K562 (cell line): ENCODE data around the gene SH3D19. TPM values are rescaled to one million over a fixed set of nuclear protein-coding genes. Genes with fewer than 3 reads are reported as not detected.

Experiments
- ATAC-seq: fragments of 200-7000 bp; cut with Tn5 transposase; 3 replicates; pipeline ENCODE4 v1.9.1; 2020; ENCODE audit warnings: moderate library complexity
- BruUV-seq: library from RNA; stranded (reverse); fragments of 400-500 nt; replicated peaks from 2 replicates; lab custom pipeline; 2021; lab: Mats Ljungman, UMichigan
- CTCF ChIA-PET: fragments of 300-600 bp; formaldehyde crosslinking; extraction: SDS; loops from one replicate; lab custom pipeline; 2021; ENCODE audit warnings: low intra/inter-chr PET ratio; lab: Yijun Ruan, JAX
- POLR2A ChIA-PET: fragments of 300-600, 350-650 bp; sonication (Branson Sonifier 250); formaldehyde crosslinking; extraction: SDS; loops from one replicate; lab custom pipeline; 2021; ENCODE audit warnings: antibody characterized with exemption, inconsistent platforms; lab: Yijun Ruan, JAX
- DNase-seq, 4 experiments: peaks; one replicate each; pipeline versions ENCODE4 v3.0.0 to v3.0.0-alpha.2; 2011 to 2018; ENCODE audit warnings: low spot score in 3 of 4, mixed read lengths in 3 of 4; ENCODE audit errors: extremely low read depth in 1 of 4
- FAIRE-seq: peaks from 2 replicates; lab custom pipeline; 2011; peaks lifted over from hg19 to GRCh38; lab: Jason Lieb, UNC
- H2AFZ ChIP-seq: 2 replicates; pipeline ENCODE4 v1.6.0; 2011; ENCODE audit warnings: low read depth, low read length, control low read depth, inconsistent platforms
- H3K27ac ChIP-seq: fragments of 200-600 bp; 3 replicates; pipeline ENCODE4 v1.8.0; 2011; ENCODE audit warnings: low read depth, mild to moderate bottlenecking, control low read depth, inconsistent platforms, low read length, moderate library complexity, mixed read lengths; ENCODE audit errors: extremely low read depth
- H3K27me3 ChIP-seq, 2 experiments: fragments of 300-600 bp in 1 of 2; 2 replicates in 1 of 2; 3 replicates in 1 of 2; pipeline versions ENCODE4 v1.6.0 to v1.8.0; 2011; ENCODE audit warnings: inconsistent platforms in 2 of 2, low read length in 2 of 2, mild to moderate bottlenecking in 1 of 2, mixed read lengths in 1 of 2, moderate library complexity in 1 of 2; ENCODE audit not compliant: control insufficient read depth in 2 of 2, insufficient read depth in 2 of 2
- H3K36me3 ChIP-seq: fragments of 300-600 bp; 3 replicates; pipeline ENCODE4 v1.8.0; 2011; ENCODE audit warnings: mild to moderate bottlenecking, low read length, inconsistent platforms; ENCODE audit not compliant: control insufficient read depth, insufficient read depth
- H3K4me1 ChIP-seq, 2 experiments: fragments of 200-600 bp in 1 of 2; replicated peaks in 1 of 2; 2 replicates in 1 of 2; 3 replicates in 1 of 2; pipeline versions ENCODE4 v1.5.1 to v1.8.0; 2011; ENCODE audit warnings: inconsistent platforms in 2 of 2, low read length in 2 of 2, mild to moderate bottlenecking in 1 of 2, mixed read lengths in 1 of 2, moderate library complexity in 1 of 2; ENCODE audit not compliant: control insufficient read depth in 2 of 2, insufficient read depth in 2 of 2
- H3K4me2 ChIP-seq: 2 replicates; pipeline ENCODE4 v1.6.1; 2011; ENCODE audit warnings: low read length, control low read depth, inconsistent platforms, mixed read lengths; ENCODE audit not compliant: insufficient read depth
- H3K4me3 ChIP-seq: fragments of 200-600 bp; sonication (generic), shearing (Covaris generic); 2 replicates; pipeline ENCODE4 v1.5.1; 2016; ENCODE audit warnings: control low read depth, inconsistent platforms
- H3K79me2 ChIP-seq: fragments of 200-600 bp; 3 replicates; pipeline ENCODE4 v1.8.0; 2011; ENCODE audit warnings: low read length, inconsistent platforms; ENCODE audit not compliant: control insufficient read depth, insufficient read depth
- H3K9ac ChIP-seq, 2 experiments: 2 replicates each; pipeline versions ENCODE4 v1.6.0 to v1.6.1; 2011; ENCODE audit warnings: low read depth in 2 of 2, low read length in 2 of 2, control low read depth in 1 of 2, inconsistent platforms in 1 of 2, mild to moderate bottlenecking in 1 of 2, mixed read lengths in 1 of 2; ENCODE audit not compliant: insufficient read depth in 1 of 2
- H3K9me1 ChIP-seq: one replicate; pipeline ENCODE4 v1.6.0; 2011; ENCODE audit warnings: inconsistent platforms, mild to moderate bottlenecking, low read length, moderate library complexity; ENCODE audit not compliant: control insufficient read depth, insufficient read depth
- H3K9me3 ChIP-seq: replicated peaks from 2 replicates; pipeline ENCODE4 v1.5.1; 2011; ENCODE audit warnings: low read depth, low read length, inconsistent platforms; ENCODE audit not compliant: control insufficient read depth, insufficient read depth
- H4K20me1 ChIP-seq: replicated peaks from 2 replicates; pipeline ENCODE4 v1.6.1; 2011; ENCODE audit warnings: low read length, inconsistent platforms, mixed read lengths; ENCODE audit not compliant: control insufficient read depth, insufficient read depth
- CREM ChIP-seq: IDR thresholded peaks from 2 replicates; pipeline ENCODE4 v1.6.1; 2014; ENCODE audit warnings: antibody characterized with exemption, low read depth
- HMG20B ChIP-seq: fragments of 250-450 bp; sonication (Bioruptor Pico); IDR thresholded peaks from 2 replicates; pipeline ENCODE4 v1.5.0; 2021; ENCODE audit warnings: mild to moderate bottlenecking
- PHF8 ChIP-seq: fragments of 200-600 bp; sonication (generic); IDR thresholded peaks from 2 replicates; pipeline ENCODE4 v1.6.1; 2012; ENCODE audit warnings: mixed run types, mild to moderate bottlenecking, inconsistent platforms, low read length, moderate library complexity, borderline replicate concordance
- TAL1 ChIP-seq: fragments of 450-650 bp; IDR thresholded peaks from 2 replicates; pipeline ENCODE4 v1.6.1; 2016; ENCODE audit warnings: mild to moderate bottlenecking
- TFAM ChIP-seq: fragments of 250-450 bp; sonication (Bioruptor Pico); conservative IDR thresholded peaks from 2 replicates; pipeline ENCODE4 v1.5.0; 2021; ENCODE audit warnings: mild to moderate bottlenecking, moderate library complexity
- ZNF175 ChIP-seq: fragments of 200-800 bp; sonication (Bioruptor generic); IDR thresholded peaks from 2 replicates; pipeline ENCODE4 v1.6.1; 2016; ENCODE audit warnings: low read depth, mild to moderate bottlenecking, missing genetic modification characterization, missing compliant biosample characterization
- WGBS: fragments of 100-300 bp; shearing (Covaris generic); methylation state at CpG from one replicate; pipeline ENCODE4 v1.1.6; 2016; ENCODE audit warnings: low coverage, mixed read lengths; ENCODE audit not compliant: insufficient coverage; ENCODE audit errors: missing lambda C conversion rate; 5-methylcytosine and 5-hydroxymethylcytosine counted together
- in situ Hi-C: fragments of 300-500 bp; cut with MboI; formaldehyde crosslinking; loops from 4 replicates; pipeline ENCODE4 v1.15.0; 2018; ENCODE audit warnings: inconsistent platforms, mixed read lengths
- intact Hi-C: fragments of 100-400 bp; cut with micrococcal nuclease; formaldehyde crosslinking; loops from 2 replicates; pipeline ENCODE4 v1.14.2; 2022
- polyA plus RNA-seq, 8 experiments: library from polyadenylated mRNA; depleted of rRNA in 4 of 8; stranded (reverse) in 5 of 8; unstranded in 3 of 8; fragments of >200 nt; fragmentation: Nextera tagmentation in 2 of 8; fragmentation: Illumina TruSeq in 1 of 8; extraction: Ambion mirVana in 2 of 8; extraction: Trizol in 1 of 8; gene quantifications; 2 replicates each; pipeline versions ENCODE4 v1.2.1 to v1.2.3, GENCODE V29; 2011 to 2014; ENCODE audit warnings: inconsistent platforms in 1 of 8, missing spikeins in 1 of 8
- total RNA-seq, 7 experiments: library from RNA; depleted of rRNA in 6 of 7; stranded (reverse); fragments of >200 nt in 6 of 7; fragmentation: Illumina TruSeq in 2 of 7; extraction: Trizol in 2 of 7; gene quantifications; 2 replicates each; pipeline versions ENCODE4 v1.2.1 to v1.2.3, GENCODE V29; 2011 to 2021; ENCODE audit warnings: low replicate concordance in 1 of 7
- TF ChIP-seq, protein P1 (sequence below): fragments of 250-450 bp; sonication (Bioruptor Pico); IDR thresholded peaks from 2 replicates; pipeline ENCODE4 v1.5.0; 2021; ENCODE audit warnings: mild to moderate bottlenecking, borderline replicate concordance

SH3D19 gene
- total and polyA plus RNA-seq, 9 of the 15 experiments (the other 6 are each of a cell fraction or from before 2014, with no cell fraction given): 0.42 to 2.2 (median 1.1) TPM; not detected in 6

DNA sequence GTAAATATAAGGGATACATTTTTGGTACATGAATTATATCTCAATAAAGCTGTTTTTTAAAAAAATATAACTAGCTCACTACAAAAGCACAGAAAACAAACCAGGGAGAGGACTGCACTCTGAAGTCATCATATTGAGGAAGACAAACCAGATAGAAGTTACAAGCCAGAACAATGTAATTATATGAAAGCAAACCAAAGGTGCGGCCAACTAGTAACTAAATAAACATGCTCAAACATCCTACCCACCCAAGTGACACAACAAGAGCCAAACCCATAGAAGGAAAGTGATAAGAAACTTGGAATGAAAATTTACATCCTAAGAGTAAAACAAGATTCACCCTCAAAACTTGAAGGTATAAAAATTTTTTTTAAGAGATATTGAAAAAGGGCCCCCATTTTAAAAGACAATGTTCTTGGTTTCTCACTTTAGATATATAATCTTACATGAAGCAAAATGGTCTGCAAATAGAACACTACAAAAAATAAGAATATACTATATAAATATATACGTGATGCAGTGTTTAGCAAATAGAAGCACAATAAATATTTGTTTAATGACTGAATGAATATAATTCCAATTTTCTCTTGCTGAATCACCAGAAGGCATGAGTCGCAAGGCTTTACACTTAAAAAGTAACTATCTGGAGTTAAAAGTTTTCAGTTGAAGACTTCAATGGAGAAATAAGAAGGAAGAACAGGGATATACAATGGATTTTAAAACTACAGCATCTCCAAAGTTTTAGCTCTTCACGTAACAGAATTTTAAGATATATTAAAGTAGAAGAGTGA is 4.0 kb upstream of the SH3D19 start:
- Histone ChIP-seq H3K4me1 (peaks cover 0 to 11% of the 10 kb centered on the region in 2 experiments; a peak in 2 of 5 replicates), H2AFZ (no peak overlapping the region), H4K20me1 (no peaks in the 10 kb centered on the region), H3K9me1 (no peaks in the 10 kb centered on the region), H3K27me3 (peaks cover 18 to 26% of the 10 kb centered on the region in 2 experiments)
- in situ Hi-C loops: no loop called here
- TF ChIP-seq, protein P1, sequence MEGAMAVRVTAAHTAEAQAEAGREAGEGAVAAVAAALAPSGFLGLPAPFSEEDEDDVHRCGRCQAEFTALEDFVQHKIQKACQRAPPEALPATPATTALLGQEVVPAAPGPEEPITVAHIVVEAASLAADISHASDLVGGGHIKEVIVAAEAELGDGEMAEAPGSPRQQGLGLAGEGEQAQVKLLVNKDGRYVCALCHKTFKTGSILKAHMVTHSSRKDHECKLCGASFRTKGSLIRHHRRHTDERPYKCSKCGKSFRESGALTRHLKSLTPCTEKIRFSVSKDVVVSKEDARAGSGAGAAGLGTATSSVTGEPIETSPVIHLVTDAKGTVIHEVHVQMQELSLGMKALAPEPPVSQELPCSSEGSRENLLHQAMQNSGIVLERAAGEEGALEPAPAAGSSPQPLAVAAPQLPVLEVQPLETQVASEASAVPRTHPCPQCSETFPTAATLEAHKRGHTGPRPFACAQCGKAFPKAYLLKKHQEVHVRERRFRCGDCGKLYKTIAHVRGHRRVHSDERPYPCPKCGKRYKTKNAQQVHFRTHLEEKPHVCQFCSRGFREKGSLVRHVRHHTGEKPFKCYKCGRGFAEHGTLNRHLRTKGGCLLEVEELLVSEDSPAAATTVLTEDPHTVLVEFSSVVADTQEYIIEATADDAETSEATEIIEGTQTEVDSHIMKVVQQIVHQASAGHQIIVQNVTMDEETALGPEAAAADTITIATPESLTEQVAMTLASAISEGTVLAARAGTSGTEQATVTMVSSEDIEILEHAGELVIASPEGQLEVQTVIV (CRISPR knock-in tag): no peak
- TF ChIP-seq PHF8 (no peak), HMG20B (CRISPR knock-in tag) (no peak), ZNF175 (no peak), TFAM (no peak), CREM (no peak), TAL1 (no peak)
- TF ChIP-seq, all 486 proteins: peak for 0
- no TSS peak for BruUV-seq
- CTCF ChIA-PET: no interaction called here
- H3K79me2 ChIP-seq: no peaks in the 10 kb centered on the region
- intact Hi-C loops: no loop called here
- WGBS: 4% methylated on average over 4 of the region's 4 CpGs
- no peaks in the 10 kb centered on the region for H3K36me3 ChIP-seq
- H3K4me2 ChIP-seq: no peak overlapping the region
- H3K9ac ChIP-seq: no peak overlapping the region
- POLR2A ChIA-PET: no interaction called here
- no peak for FAIRE-seq
- no peak for ATAC-seq
- no peak for DNase-seq
- no peaks in the 10 kb centered on the region for H3K9me3 ChIP-seq
- H3K27ac ChIP-seq: no peak overlapping the region
- H3K4me3 ChIP-seq: no peak overlapping the region
